ENCODE results near the gene KRTAP12-4.
"Not testable (repeated sequence)": the region's sequence is repeated elsewhere in the genome, so short reads cannot be mapped to it uniquely, and the experiment has no call there.

The KRTAP12-4 gene

DNA sequence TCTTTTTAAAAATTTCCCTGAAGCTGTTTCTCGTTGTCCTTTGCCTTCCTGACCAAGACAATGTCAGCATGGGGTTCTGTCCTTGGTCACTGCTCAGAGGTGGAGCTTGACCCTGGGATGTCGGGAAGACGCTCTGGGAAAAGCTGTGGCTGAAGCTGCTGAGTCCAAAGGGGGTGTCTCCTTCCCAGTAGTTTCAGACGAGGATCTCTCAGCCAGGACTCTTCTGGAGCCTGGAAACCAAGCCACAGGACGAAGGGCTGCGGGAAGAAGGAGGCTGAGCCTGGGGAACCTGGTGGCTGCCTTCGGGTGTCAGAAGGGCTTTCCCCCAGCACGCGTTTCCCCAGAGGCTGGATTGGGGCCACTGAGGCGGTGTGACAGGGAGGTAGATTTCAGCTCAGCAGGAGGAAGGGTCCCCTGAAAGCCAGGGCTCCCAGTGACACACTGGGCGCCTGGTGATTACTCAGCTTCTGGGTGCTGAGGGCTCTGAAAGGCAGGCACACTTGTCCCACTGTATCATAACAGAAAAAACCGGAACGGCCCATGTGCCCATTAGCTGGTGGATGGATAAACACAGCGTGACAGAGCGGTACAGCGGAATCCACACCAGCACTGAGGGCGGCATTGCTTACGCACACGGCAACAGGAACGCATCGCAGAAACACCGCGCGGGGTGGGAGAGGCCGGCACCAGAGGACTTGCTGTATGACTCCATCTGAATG is 32.5 kb upstream of the KRTAP12-4 start:
- H3K4me3 ChIP-seq (ENCODE audit: low read length), result no peak overlapping the region
- DNase-seq (ENCODE audit: low read depth), result no peak
- TF ChIP-seq, protein P1, sequence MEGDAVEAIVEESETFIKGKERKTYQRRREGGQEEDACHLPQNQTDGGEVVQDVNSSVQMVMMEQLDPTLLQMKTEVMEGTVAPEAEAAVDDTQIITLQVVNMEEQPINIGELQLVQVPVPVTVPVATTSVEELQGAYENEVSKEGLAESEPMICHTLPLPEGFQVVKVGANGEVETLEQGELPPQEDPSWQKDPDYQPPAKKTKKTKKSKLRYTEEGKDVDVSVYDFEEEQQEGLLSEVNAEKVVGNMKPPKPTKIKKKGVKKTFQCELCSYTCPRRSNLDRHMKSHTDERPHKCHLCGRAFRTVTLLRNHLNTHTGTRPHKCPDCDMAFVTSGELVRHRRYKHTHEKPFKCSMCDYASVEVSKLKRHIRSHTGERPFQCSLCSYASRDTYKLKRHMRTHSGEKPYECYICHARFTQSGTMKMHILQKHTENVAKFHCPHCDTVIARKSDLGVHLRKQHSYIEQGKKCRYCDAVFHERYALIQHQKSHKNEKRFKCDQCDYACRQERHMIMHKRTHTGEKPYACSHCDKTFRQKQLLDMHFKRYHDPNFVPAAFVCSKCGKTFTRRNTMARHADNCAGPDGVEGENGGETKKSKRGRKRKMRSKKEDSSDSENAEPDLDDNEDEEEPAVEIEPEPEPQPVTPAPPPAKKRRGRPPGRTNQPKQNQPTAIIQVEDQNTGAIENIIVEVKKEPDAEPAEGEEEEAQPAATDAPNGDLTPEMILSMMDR (IDR thresholded peaks at IDR 0.05; ENCODE audit: insufficient read depth, low read depth, low read length, missing control alignments), result no peak

DNA sequence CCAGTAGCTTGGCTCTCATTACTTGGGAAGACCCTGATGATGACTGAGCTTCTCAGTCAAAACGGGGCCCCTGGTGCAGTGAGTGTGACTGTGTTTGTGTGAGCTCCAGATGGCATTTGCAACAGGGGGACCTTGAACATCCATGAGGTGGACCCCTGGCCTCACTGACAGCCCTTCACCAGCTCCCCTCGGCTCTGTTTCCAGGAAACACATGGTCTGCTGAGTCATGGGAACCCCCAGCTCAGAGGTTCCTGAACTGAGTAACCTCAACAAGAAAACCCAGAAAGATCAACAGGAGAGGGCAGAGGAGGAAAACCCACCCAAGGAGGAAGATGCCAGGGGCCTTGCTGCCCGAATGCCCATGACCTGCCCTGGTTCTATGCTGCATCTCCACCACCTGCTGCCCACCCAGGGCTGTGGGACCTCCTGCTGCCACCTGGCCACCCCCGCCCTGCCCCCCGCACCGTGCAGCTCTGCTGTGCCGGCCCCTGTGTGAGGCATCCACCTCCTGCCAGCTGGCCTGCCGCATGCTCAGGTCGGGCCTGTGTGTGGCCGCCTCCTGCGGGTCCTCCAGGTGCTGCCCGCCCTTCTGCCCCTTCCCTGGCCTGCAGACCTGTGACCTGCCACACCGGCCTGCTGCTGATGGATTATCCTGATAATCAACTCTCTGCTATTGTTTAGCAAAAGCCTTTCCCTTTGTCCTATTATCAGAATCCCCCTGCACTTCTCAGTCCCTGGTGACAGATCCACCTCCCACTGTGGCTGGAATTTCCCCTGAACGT is 31.7 kb upstream of the KRTAP12-4 start:
- TF ChIP-seq, protein P1 (IDR thresholded peaks at IDR 0.05; ENCODE audit: insufficient read depth, low read depth, low read length, missing control alignments), result no peak
- no peak overlapping the region for H3K4me3 ChIP-seq (ENCODE audit: low read length)
- DNase-seq (ENCODE audit: low read depth), result no peak

DNA sequence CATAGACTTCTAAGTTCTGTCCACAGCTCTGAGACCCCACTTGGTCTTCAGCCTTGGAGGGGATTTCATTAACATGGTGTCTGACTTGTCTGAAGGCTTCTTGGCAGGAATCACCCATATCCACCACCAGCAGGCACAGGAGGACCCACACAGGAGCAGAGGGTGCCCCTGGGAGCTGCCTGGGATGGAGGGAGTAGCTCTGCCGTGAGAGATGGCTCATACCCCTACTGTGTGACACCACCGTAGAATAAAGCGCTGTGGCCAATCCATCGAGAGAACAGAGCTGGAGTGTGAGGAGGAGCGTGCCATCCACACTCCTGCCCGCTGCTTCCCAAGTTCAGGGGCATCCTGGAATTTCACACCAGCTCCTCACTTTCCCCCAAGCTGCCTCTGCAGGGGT is 30.6 kb upstream of the KRTAP12-4 start:
- DNase-seq (ENCODE audit: low read depth); H3K4me3 ChIP-seq (ENCODE audit: low read length): not testable (repeated sequence)

DNA sequence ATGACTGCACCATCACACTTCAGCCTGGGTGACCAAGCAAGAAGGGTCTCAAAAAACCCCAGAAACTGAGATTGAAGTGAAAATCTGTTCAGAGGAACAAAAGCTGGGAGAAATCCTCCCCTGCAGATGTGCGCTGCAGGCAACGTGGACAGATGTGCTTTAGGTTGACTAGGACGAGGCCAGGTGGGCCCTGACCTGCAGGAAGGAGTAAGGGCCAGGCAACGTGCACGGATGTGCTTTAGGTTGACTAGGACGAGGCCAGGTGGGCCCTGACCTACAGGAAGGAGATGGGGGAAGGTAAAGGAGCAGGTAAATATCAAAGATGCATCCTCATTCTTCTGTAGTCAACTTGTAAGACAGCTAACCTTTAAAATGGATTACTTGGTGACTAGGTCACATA is 30.0 kb upstream of the KRTAP12-4 start:
- TF ChIP-seq, protein P1 (IDR thresholded peaks at IDR 0.05; ENCODE audit: insufficient read depth, low read depth, low read length, missing control alignments), result no peak
- DNase-seq (ENCODE audit: low read depth), result no peak
- H3K4me3 ChIP-seq (ENCODE audit: low read length), result no peak overlapping the region

DNA sequence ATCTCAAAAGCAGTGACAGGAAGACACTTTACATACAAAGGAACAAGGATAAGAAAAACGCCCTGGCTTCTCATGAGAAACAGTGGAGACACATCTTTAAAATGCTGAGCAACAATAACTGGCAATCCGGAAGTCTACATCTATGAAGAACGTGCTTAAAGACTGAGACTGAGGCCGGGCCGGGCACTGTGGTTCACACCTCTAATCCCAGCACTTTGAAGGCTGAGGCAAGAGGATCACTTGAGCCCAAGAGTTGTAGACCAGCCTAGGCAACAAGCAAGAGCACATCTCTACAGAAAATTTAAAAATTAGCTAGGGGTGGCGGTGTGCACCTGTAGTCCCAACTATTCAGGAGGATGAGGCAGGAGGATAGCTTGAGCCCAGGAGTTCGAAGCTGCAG is 29.6 kb upstream of the KRTAP12-4 start:
- DNase-seq (ENCODE audit: low read depth), result no peak
- TF ChIP-seq, protein P1 (IDR thresholded peaks at IDR 0.05; ENCODE audit: insufficient read depth, low read depth, low read length, missing control alignments), result no peak
- H3K4me3 ChIP-seq (ENCODE audit: low read length), result no peak overlapping the region

DNA sequence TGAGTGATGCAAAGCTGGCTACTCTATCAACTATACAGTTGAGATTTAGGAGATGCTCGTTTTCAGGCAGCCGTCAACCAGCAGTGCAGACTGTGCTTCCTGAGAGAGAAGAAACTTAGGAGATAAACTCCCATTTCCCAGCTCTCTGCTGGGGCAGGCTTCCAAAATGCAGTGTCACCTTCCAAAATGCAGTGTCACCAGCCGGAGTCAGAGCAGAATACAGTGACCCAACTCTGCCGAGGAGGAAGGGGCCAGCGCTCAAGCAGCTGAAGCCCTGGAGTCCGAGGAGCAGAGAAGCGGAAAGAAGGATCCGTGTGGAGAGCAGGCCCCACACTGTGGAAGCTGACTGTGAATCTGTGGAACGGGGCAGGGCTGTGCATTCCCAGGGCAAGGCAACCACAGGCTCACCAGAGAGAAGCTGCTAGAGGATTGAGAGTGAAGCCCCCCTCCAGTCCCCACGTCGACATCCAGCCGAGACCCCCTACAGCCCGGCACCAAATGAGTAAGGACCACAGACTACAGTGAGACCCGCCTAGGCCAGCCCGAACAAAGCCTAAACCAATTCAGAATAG is 28.2 kb upstream of the KRTAP12-4 start:
- no peak for DNase-seq (ENCODE audit: low read depth)
- TF ChIP-seq, protein P1 (IDR thresholded peaks at IDR 0.05; ENCODE audit: insufficient read depth, low read depth, low read length, missing control alignments), result no peak

DNA sequence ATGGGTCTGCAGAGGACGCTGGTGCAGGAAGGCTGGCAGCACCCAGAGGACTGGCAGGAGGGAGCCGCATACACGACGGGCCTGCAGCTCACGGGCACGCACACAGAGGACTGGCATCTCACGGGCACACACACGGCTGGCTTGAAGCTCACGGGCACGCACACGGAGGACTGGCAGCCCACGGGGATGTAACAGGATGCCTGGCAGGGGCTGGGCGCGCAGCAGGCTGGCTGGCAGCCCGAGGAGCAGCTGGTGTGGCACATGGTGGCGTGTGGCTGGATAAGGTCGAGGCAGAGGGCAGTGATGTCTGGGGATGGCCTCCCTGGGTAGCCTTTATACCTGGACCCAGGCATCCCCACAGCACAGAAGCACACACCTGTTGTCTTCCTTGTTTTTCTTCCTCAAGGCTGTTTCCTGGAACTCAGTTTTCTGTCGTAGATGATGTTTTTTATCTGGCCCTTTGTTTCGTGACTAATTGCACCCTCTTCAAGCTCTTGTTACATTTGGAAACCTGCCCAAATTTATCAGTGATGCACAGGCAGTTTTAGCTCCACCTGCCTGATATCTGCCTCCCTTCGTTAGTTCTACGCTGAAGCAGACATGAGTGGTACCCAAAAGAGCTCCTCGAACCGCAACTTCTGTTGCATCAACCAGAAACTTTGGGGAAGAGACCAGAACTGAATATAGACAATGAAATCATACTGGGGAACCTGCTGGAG is 27.6 kb upstream of the KRTAP12-4 start, which contains the start of gene KRTAP12-1:
Gene KRTAP12-1, minus strand, starts transcription at position 303 of the 719 bp plus-strand sequence. Its CDS starts 40 bp downstream, at position 263.
- DNase-seq (ENCODE audit: low read depth), result no peak
- TF ChIP-seq, protein P1 (IDR thresholded peaks at IDR 0.05; ENCODE audit: insufficient read depth, low read depth, low read length, missing control alignments), result no peak
- H3K4me3 ChIP-seq (ENCODE audit: low read length), result no peak within 1 kb of the TSS

More for the DNA sequence above, 28.2 kb upstream of the KRTAP12-4 start:
- H3K4me3 ChIP-seq (ENCODE audit: low read length), result no peak overlapping the region

Data from epithelial cell of esophagus (primary cell).